SK-N-SH (cell line): ENCODE data around the gene SOX15.

Experiments used
- TAF1 ChIP-seq: IDR thresholded peaks from 2 replicates; pipeline ENCODE4 v1.6.1; 2012; ENCODE audit warnings: low read depth, mild to moderate bottlenecking, low read length, moderate library complexity, borderline replicate concordance
- TF ChIP-seq, protein P1 (sequence below): IDR thresholded peaks from 2 replicates; pipeline ENCODE4 v1.6.1; 2012; ENCODE audit warnings: mild to moderate bottlenecking, low read depth, low read length, moderate library complexity
- TF ChIP-seq, protein P2 (sequence below): fragments of 200-600 bp; sonication (generic); IDR thresholded peaks from 2 replicates; pipeline ENCODE4 v1.6.1; 2017; ENCODE audit warnings: antibody characterized with exemption, mild to moderate bottlenecking, moderate library complexity

DNA sequence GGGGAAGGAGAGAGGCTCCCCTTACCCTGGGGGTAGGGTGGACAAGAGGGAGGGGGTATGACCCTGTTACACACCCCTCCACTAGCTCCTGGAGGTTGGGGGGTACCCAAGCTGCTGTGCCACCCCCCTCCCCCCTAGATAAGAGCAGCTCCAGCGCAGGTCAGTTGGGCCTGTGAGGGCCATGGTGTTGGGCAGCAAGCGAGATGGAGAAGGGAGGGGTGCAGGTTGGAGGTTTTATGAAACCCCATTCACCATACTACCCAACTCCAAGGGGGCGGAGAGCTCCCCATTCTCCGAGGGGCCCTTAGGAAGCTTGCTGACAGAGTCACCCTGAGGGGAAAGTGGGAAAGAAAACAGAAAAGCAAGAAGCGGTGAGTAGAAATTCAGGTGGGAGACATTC is 1.7 kb upstream of the SOX15 start:
- TF ChIP-seq, protein P1, sequence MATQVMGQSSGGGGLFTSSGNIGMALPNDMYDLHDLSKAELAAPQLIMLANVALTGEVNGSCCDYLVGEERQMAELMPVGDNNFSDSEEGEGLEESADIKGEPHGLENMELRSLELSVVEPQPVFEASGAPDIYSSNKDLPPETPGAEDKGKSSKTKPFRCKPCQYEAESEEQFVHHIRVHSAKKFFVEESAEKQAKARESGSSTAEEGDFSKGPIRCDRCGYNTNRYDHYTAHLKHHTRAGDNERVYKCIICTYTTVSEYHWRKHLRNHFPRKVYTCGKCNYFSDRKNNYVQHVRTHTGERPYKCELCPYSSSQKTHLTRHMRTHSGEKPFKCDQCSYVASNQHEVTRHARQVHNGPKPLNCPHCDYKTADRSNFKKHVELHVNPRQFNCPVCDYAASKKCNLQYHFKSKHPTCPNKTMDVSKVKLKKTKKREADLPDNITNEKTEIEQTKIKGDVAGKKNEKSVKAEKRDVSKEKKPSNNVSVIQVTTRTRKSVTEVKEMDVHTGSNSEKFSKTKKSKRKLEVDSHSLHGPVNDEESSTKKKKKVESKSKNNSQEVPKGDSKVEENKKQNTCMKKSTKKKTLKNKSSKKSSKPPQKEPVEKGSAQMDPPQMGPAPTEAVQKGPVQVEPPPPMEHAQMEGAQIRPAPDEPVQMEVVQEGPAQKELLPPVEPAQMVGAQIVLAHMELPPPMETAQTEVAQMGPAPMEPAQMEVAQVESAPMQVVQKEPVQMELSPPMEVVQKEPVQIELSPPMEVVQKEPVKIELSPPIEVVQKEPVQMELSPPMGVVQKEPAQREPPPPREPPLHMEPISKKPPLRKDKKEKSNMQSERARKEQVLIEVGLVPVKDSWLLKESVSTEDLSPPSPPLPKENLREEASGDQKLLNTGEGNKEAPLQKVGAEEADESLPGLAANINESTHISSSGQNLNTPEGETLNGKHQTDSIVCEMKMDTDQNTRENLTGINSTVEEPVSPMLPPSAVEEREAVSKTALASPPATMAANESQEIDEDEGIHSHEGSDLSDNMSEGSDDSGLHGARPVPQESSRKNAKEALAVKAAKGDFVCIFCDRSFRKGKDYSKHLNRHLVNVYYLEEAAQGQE: no peak
- no peak for TF ChIP-seq TAF1
- TF ChIP-seq, protein P2, sequence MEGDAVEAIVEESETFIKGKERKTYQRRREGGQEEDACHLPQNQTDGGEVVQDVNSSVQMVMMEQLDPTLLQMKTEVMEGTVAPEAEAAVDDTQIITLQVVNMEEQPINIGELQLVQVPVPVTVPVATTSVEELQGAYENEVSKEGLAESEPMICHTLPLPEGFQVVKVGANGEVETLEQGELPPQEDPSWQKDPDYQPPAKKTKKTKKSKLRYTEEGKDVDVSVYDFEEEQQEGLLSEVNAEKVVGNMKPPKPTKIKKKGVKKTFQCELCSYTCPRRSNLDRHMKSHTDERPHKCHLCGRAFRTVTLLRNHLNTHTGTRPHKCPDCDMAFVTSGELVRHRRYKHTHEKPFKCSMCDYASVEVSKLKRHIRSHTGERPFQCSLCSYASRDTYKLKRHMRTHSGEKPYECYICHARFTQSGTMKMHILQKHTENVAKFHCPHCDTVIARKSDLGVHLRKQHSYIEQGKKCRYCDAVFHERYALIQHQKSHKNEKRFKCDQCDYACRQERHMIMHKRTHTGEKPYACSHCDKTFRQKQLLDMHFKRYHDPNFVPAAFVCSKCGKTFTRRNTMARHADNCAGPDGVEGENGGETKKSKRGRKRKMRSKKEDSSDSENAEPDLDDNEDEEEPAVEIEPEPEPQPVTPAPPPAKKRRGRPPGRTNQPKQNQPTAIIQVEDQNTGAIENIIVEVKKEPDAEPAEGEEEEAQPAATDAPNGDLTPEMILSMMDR: no peak
